Measurements from ENCODE around the gene ABCE1.

DNA sequence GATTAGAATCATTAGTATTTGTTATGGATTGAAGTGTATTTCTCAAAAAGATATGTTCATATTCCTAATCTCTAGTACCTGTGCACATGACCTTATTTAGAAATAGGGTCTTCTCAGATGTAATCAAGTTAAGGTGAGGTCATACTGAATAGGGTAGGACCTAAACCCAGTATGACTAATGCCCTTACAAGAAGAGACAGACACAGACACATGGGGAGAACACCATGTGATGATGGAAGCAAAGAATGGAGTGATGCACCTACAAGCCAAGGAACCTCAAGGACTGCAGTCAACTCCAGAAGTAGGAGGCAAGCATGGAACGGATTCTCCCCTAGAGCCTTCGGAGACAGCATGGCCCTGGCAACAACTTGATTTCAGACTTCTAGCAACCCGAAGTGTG, 50.9 kb downstream of the ABCE1 start:
- TF ChIP-seq POLR2A (IDR thresholded peaks at IDR 0.05; ENCODE audit: low read depth, low read length): no peak
- TF ChIP-seq TAF1 (IDR thresholded peaks at IDR 0.05; ENCODE audit: borderline replicate concordance, low read depth, low read length): no peak
- no peak for TF ChIP-seq POLR2AphosphoS5 (IDR thresholded peaks at IDR 0.05; ENCODE audit: low read depth, low read length)
